Esophagus squamous epithelium (tissue), 4 donors: Measurements from ENCODE around the gene TTF2.
A peak's percentile ranks its signal among the peaks of the same experiment; 100 is the strongest.

ENCODE experiments used
- CTCF ChIP-seq, 6 experiments: fragments of 450-650 bp in 4 of 6; fragments of 200-600 bp in 2 of 6; sonication (generic) in 2 of 6; IDR thresholded peaks; one replicate each; pipeline ENCODE4 v1.5.1; 2016 to 2019; ENCODE audit warnings: antibody characterized with exemption in 6 of 6, mild to moderate bottlenecking in 4 of 6, moderate library complexity in 4 of 6
- POLR2A ChIP-seq, 4 donors: fragments of 450-650 bp; IDR thresholded peaks; one replicate each; pipeline ENCODE4 v1.6.1; 2017; ENCODE audit warnings: antibody characterized with exemption in 4 of 4, mild to moderate bottlenecking in 4 of 4, moderate library complexity in 3 of 4

- TF ChIP-seq POLR2A (IDR thresholded peaks at IDR 0.05) = peak in 1 of 4 donors; percentile 30
- peak in 5 of 6 experiments; percentile 58 to 71 (median 66) for TF ChIP-seq CTCF (IDR thresholded peaks at IDR 0.05)
Measured at GRCh38 chr1:117121589-117122329, 61.6 kb downstream of the TTF2 start, which contains the start of gene TRIM45.
